OCI-LY3 (cell line): ENCODE results near the gene PPP1R14B.

ENCODE experiments used
- EZH2phosphoT487 ChIP-seq: fragments of 200-600 bp; shearing (Covaris generic); IDR thresholded peaks from 2 replicates; pipeline ENCODE4 v1.6.1; 2018; ENCODE audit warnings: antibody characterized with exemption, mixed run types, low read depth
- TF ChIP-seq, protein P1 (sequence below): fragments of 200-600, 300-600 bp; sonication (generic); IDR thresholded peaks from 2 replicates; pipeline ENCODE4 v1.5.1; 2014; ENCODE audit warnings: antibody characterized with exemption, low read length, low read depth

DNA sequence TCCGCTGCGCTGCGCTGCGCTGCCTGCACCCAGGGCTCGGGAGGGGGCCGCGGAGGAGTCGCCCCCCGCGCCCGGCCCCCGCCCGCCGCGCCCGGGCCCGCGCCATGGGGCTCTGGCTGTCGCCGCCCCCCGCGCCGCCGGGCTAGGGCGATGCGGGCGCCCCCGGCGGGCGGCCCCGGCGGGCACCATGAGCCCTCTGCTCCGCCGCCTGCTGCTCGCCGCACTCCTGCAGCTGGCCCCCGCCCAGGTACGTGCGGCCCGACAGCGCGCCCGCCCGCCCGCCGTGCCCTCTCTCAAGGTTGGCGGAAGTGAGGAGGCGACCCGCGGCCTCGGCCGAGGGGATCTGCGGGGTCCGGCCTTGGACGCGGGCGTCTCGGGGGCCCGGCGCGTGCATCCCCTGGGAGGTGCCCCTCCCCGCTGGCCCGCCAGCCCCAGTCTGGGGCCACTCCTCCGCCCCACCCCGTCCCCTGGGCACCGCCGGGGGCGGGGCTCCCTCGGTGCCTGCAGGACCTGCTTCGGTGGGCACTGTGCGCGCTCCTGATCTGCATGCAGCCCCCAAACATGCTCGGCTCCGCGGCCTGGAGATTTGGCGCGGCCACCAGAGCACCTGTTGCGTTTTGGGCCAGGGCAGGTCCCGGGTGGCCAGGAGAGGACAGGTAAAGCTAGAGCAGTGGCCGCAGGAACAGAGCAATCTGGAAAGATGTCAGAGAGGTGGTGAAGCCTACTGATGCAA is 11.9 kb downstream of the PPP1R14B start:
- TF ChIP-seq, protein P1, sequence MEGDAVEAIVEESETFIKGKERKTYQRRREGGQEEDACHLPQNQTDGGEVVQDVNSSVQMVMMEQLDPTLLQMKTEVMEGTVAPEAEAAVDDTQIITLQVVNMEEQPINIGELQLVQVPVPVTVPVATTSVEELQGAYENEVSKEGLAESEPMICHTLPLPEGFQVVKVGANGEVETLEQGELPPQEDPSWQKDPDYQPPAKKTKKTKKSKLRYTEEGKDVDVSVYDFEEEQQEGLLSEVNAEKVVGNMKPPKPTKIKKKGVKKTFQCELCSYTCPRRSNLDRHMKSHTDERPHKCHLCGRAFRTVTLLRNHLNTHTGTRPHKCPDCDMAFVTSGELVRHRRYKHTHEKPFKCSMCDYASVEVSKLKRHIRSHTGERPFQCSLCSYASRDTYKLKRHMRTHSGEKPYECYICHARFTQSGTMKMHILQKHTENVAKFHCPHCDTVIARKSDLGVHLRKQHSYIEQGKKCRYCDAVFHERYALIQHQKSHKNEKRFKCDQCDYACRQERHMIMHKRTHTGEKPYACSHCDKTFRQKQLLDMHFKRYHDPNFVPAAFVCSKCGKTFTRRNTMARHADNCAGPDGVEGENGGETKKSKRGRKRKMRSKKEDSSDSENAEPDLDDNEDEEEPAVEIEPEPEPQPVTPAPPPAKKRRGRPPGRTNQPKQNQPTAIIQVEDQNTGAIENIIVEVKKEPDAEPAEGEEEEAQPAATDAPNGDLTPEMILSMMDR: no peak
- TF ChIP-seq EZH2phosphoT487: no peak
